HG03175 (cell line): Measurements from ENCODE around the gene LAS1L.
"Not testable (repeated sequence)": the region's sequence is repeated elsewhere in the genome, so short reads cannot be mapped to it uniquely, and the experiment has no call there.

Source experiments
- ATAC-seq: cut with Tn5 transposase; IDR thresholded peaks from one replicate; pipeline ENCODE4 v1.9.1; 2021; ENCODE audit warnings: mild to moderate bottlenecking, moderate library complexity; ENCODE audit not compliant: unreplicated experiment

LAS1L gene

DNA sequence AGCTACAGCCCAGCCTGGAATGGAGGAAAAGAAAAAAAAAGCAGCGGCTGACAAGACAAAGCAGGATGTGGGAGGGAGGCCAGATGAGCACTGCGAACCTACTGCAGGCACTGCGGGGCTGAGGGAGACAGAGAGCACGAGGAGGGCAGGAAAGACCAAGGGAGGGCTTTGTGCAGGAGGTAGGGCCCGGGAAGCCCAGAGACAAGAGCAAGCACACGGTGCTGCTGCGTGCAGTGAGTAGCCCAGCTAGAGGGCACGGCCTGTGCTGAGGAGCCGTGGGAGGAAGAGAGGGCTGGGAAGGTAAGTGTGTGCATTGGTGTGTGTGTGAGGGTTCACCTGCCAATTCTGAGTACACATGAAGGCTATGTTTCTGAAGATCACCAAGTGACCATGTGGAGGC is 15.6 kb downstream of the LAS1L start:
- not testable (repeated sequence) for ATAC-seq

DNA sequence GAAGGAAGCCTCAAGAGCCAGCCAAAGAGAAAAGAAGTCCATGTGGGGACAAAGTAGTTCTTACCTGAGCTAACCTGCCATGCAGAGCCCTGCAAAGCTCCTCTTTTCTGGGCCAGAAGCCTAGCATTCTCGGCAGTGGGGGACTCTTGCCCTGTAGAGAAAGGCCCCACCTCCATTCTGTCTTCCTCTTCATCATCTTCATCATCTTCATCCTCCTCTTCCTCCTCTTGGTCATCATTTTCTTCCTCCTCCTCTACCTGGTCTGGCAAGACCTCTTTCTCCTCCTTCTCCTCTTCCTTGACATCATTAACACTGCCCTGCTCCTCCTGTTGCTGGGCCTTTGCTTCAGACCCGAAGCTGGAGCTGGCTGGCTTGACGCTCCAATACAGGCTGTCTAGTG is 16.7 kb downstream of the LAS1L start:
- no peak for ATAC-seq

GRCh38 chrX:65516756-65517155 is 17.8 kb downstream of the LAS1L start:
- ATAC-seq: no peak

DNA sequence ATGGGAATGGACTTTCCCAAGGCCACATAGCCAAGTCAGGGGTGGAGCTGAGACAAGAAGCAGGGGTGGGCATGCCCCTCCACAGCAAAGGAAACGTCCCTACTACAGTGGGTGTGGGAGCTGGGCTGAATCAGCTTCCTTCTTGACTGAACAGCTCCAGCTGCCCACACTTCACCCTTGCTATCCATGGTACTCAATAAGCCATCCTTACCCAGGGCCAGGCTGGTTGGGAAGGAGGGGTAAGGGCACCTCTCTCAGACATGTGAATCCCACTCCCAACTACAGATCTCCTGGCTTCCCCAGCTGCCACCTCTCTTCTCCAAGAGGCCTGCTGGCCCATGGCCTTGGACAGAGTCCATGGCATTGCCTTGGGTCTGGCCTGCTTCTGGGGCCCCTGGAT is 21.0 kb downstream of the LAS1L start:
- no peak for ATAC-seq

- ATAC-seq: no peak
Observed at GRCh38 chrX:65509400-65509799, 25.2 kb downstream of the LAS1L start.

DNA sequence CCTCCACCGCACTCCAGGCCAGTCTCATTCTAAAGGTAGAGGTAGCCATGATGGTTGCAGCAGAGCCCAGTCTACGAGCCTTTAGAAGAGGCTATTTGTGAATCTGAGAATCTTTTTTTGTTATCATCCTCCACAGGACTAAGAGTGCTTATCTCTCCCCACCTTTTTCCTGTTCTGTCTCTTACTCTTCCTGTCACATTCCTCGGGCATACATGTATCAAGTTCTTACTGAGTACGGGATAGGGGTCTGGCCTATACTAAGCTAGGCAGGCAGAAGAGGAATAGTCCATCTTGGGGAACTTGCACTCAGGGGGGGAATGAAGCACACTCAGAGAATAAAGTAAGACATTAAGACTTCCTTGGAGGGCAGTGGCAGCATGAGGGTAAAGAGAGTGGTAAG is 25.7 kb downstream of the LAS1L start:
- no peak for ATAC-seq

GRCh38 chrX:65502618-65503017 is 32.0 kb downstream of the LAS1L start:
- no peak for ATAC-seq

GRCh38 chrX:65493431-65493830 is 41.2 kb downstream of the LAS1L start:
- ATAC-seq: no peak

- ATAC-seq: no peak
Observed at GRCh38 chrX:65491620-65492019, 43.0 kb downstream of the LAS1L start.

- ATAC-seq: no peak
Observed at GRCh38 chrX:65488495-65488894, 46.1 kb downstream of the LAS1L start.

DNA sequence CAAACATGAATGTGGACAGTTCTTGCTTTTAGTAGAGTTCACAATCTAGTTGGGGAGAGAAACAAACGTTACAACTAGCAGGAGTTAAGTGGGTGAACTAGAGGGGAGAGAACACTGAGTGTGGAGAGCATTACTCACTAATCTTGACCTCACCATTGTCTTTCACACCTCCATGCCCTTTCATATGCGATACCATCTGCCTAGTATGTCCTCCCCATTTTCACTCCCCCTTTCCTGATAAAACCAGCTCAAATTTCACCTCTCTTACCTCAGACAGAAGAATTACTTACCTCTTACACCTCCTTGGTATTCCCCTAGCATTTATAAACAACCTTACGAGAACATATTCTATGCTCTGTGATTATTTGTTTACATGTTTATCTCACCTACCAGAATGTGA is 53.6 kb downstream of the LAS1L start:
- ATAC-seq: no peak

DNA sequence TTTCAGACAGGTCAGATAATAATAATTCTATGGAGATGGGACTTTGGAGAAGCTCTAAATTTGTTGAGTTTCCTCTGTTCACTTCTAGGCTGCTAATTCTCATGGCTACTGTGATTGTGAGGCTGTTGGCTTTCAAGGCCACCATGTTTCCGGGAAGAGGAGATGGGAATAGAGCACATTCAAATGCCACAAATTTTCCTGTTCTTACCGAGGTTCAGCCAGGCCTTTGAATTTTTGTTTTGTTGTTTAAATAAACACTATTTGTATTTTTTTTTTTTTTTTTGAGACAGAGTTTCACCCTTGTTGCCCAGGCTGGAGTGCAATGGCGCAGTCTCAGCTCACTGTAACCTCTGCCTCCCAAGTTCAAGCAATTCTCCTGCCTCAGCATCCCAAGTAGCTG is 55.5 kb downstream of the LAS1L start:
- ATAC-seq: not testable (repeated sequence)

DNA sequence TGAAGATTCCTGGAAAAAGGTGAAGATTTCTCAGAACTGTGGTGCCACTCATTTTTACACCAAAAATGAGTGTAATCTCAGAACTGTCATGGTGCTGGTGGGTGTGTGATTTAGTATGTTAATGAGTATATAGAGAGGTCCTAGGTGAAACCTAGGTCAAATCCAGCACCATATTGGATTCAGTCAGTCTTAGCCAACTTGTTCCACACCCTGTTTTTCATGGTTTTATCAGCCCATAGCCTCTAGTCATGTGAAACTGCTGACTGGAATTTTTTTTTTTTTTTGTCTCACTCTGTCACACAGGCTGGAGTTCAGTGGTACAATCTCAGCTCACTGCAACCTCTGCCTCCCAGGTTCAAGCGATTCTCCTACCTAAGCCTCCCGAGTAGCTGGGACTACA is 58.0 kb downstream of the LAS1L start:
- no peak for ATAC-seq

DNA sequence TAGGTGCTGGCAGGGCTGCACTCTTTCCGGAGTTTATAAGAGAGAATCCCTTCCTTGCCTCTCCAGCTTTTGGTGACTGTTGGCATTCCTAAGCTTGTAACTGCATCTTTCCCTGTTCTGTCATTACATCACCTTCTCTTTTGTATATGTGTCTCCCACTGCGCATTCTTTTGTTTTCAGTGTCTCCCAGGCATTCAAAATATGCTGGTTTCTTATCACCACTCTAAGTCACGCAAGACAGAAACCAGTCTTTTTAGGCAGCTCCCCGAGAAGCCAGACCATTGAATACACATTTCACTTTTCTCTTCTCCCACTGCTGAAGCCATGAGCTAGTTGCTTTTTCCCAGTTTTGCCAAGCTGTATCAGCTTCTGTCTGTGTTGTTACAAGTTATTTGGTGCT is 71.0 kb downstream of the LAS1L start:
- no peak for ATAC-seq
